Medulla oblongata (tissue), 1 donor: Measurements from ENCODE around the gene PTRHD1.
"Not testable (repeated sequence)": the region's sequence is repeated elsewhere in the genome, so short reads cannot be mapped to it uniquely, and the experiment has no call there.

Experiments used
- DNase-seq: peaks from one replicate; pipeline ENCODE4 v3.0.0-alpha.2; 2015; ENCODE audit errors: extremely low spot score

PTRHD1 gene

GRCh38 chr2:24809316-24810007, 16.3 kb upstream of the PTRHD1 start:
- DNase-seq: no peak

GRCh38 chr2:24806661-24807036, 13.5 kb upstream of the PTRHD1 start:
- no peak for DNase-seq

GRCh38 chr2:24805811-24806660, 12.8 kb upstream of the PTRHD1 start:
- not testable (repeated sequence) for DNase-seq

- DNase-seq: not testable (repeated sequence)
Observed at GRCh38 chr2:24800487-24800886, 7.3 kb upstream of the PTRHD1 start.

GRCh38 chr2:24797644-24798043, 4.5 kb upstream of the PTRHD1 start:
- no peak for DNase-seq

GRCh38 chr2:24793761-24794435, 707 bp upstream of the PTRHD1 start:
- DNase-seq: no peak

GRCh38 chr2:24792542-24792873, 683 bp downstream of the PTRHD1 start:
- no peak for DNase-seq

GRCh38 chr2:24791452-24791851, 1.7 kb downstream of the PTRHD1 start:
- DNase-seq: no peak

- no peak for DNase-seq
Observed at GRCh38 chr2:24788816-24789215, 4.4 kb downstream of the PTRHD1 start.

- no peak for DNase-seq
Observed at GRCh38 chr2:24787532-24787931, 5.7 kb downstream of the PTRHD1 start.

- DNase-seq: no peak
Observed at GRCh38 chr2:24785671-24786321, 7.4 kb downstream of the PTRHD1 start.

- DNase-seq: no peak
Observed at GRCh38 chr2:24783641-24784040, 9.6 kb downstream of the PTRHD1 start.

GRCh38 chr2:24779116-24779515, 14.1 kb downstream of the PTRHD1 start:
- no peak for DNase-seq

- no peak for DNase-seq
Observed at GRCh38 chr2:24774373-24774772, 18.8 kb downstream of the PTRHD1 start.

- no peak for DNase-seq
Observed at GRCh38 chr2:24771764-24772586, 21.2 kb downstream of the PTRHD1 start.

GRCh38 chr2:24771061-24771460, 22.1 kb downstream of the PTRHD1 start:
- DNase-seq: no peak

GRCh38 chr2:24768601-24769000, 24.6 kb downstream of the PTRHD1 start:
- no peak for DNase-seq

- no peak for DNase-seq
Observed at GRCh38 chr2:24768013-24768412, 25.2 kb downstream of the PTRHD1 start.

- DNase-seq: no peak
Observed at GRCh38 chr2:24766609-24767008, 26.6 kb downstream of the PTRHD1 start.

- DNase-seq: no peak
Observed at GRCh38 chr2:24763843-24764242, 29.3 kb downstream of the PTRHD1 start.

- no peak for DNase-seq
Observed at GRCh38 chr2:24762518-24762917, 30.7 kb downstream of the PTRHD1 start.
